CD4-positive, alpha-beta T cell (primary cell): ENCODE data around the gene CAMSAP1. TPM values are rescaled to one million over a fixed set of nuclear protein-coding genes. Genes with fewer than 3 reads are reported as not detected.

ENCODE experiments used
- ATAC-seq: fragments of 200-7000 bp; cut with Tn5 transposase; one replicate; pipeline ENCODE4 v1.10.0; 2022; ENCODE audit warnings: mild to moderate bottlenecking; ENCODE audit not compliant: poor library complexity
- CTCF ChIA-PET: fragments of 350-600 bp; sonication (Branson Sonifier 250); formaldehyde crosslinking; loops from one replicate; lab custom pipeline; 2021; ENCODE audit warnings: antibody characterized with exemption, inconsistent platforms; lab: Charles Lee
- POLR2A ChIA-PET: fragments of 350-600 bp; sonication (Branson Sonifier 250); formaldehyde crosslinking; loops from one replicate; lab custom pipeline; 2021; ENCODE audit warnings: antibody characterized with exemption, inconsistent platforms; lab: Charles Lee
- DNase-seq, 14 experiments: peaks; one replicate each; pipeline ENCODE4 v3.0.0-alpha.2; 2013 to 2020; ENCODE audit warnings: mixed read lengths in 2 of 14
- H3K27ac ChIP-seq, 2 donors: one replicate each; pipeline versions ENCODE4 v1.5.1 to v1.7.0; 2013; ENCODE audit warnings: low read length in 2 of 2, low read depth in 1 of 2, mild to moderate bottlenecking in 1 of 2
- H3K27me3 ChIP-seq, 2 experiments: 1 replicate in 1 of 2; 2 replicates in 1 of 2; pipeline versions ENCODE4 v1.6.1 to v1.7.0; 2013; ENCODE audit warnings: low read length in 2 of 2, control low read depth in 1 of 2, mild to moderate bottlenecking in 1 of 2, moderate library complexity in 1 of 2; ENCODE audit not compliant: insufficient read depth in 2 of 2, control insufficient read depth in 1 of 2
- H3K36me3 ChIP-seq: one replicate; pipeline ENCODE4 v1.6.1; 2013; ENCODE audit warnings: low read length, control low read depth; ENCODE audit not compliant: insufficient read depth
- H3K4me1 ChIP-seq: one replicate; pipeline ENCODE4 v1.6.1; 2013; ENCODE audit warnings: low read length, control low read depth; ENCODE audit not compliant: insufficient read depth
- H3K4me3 ChIP-seq: one replicate; pipeline ENCODE4 v1.5.1; 2013; ENCODE audit warnings: mild to moderate bottlenecking, low read length, moderate library complexity
- H3K9me3 ChIP-seq, 2 experiments: 1 replicate in 1 of 2; 2 replicates in 1 of 2; pipeline versions ENCODE4 v1.6.1 to v1.7.0; 2013; ENCODE audit warnings: low read length in 2 of 2, mild to moderate bottlenecking in 2 of 2, control low read depth in 1 of 2, moderate library complexity in 1 of 2; ENCODE audit not compliant: control insufficient read depth in 1 of 2, insufficient read depth in 1 of 2
- H3K27ac Mint-ChIP-seq: one replicate; pipeline ENCODE4 v1.8.0; 2020; ENCODE audit warnings: mixed read lengths
- H3K27me3 Mint-ChIP-seq: one replicate; pipeline ENCODE4 v1.8.0; 2021; ENCODE audit warnings: mixed read lengths
- H3K36me3 Mint-ChIP-seq: one replicate; pipeline ENCODE4 v1.8.0; 2021; ENCODE audit warnings: low read depth, mixed read lengths
- H3K4me1 Mint-ChIP-seq: one replicate; pipeline ENCODE4 v1.8.0; 2021; ENCODE audit warnings: low read depth, mixed read lengths
- H3K4me3 Mint-ChIP-seq: one replicate; pipeline ENCODE4 v1.8.0; 2020; ENCODE audit warnings: mild to moderate bottlenecking, mixed read lengths
- H3K9me3 Mint-ChIP-seq: one replicate; pipeline ENCODE4 v1.8.0; 2020; ENCODE audit warnings: mixed read lengths
- CTCF ChIP-seq: fragments of 200-600 bp; IDR thresholded peaks from one replicate; pipeline ENCODE4 v1.8.0; 2022; ENCODE audit warnings: antibody characterized with exemption, mild to moderate bottlenecking
- intact Hi-C, 2 experiments: fragments of 100-400 bp; cut with DNase I in 1 of 2; cut with micrococcal nuclease in 1 of 2; formaldehyde crosslinking; loops; one replicate each; pipeline versions ENCODE4 v1.15.1 to v1.9.0; 2023 to 2025; cut with DNase I, micrococcal nuclease
- total RNA-seq, 174 experiments: library from RNA in 2 of 174; stranded (reverse) in 2 of 174; gene quantifications; one replicate each; pipeline ENCODE4 v1.2.3 and lab custom pipeline; 2021 to 2026

CAMSAP1 gene
- total RNA-seq, 2 experiments from 2014 or later = 16.8 to 18.2 TPM

DNA sequence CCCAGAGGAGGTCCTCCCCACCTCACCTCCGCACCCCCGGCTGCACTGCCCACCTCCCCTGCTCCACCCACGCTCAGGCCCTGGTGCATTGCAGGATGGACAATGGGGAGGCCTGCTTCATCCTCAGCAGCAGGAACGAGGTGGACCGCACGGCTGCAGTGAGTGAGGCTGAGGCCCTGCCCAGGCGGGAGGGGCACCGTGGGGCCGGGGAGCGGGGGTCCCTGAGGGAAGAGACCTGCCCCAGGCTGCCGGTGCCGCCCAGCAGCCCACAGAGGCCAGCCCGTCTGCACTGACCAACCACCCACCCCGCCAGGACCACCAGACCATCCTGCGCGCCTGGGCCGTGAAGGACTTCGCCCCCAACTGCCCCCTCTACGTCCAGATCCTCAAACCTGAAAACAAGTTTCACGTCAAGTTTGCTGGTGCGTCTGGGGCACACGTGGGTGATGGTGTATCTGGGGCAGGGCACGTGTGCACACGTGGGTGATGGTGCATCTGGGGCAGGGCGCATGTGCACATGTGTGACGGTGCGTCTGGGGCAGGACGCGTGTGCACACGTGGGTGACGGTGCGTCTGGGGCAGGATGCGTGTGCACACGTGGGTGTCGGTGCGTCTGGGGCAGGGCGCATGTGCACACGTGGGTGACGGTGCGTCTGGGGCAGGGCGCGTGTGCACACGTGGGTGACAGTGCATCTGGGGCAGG lies 138.7 kb downstream of the CAMSAP1 start:
- Histone ChIP-seq H3K4me1 (no peaks in the 10 kb centered on the region), H3K27ac (no peak overlapping the region), H3K4me3 (no peak overlapping the region), H3K27me3 (no peaks in the 10 kb centered on the region), H3K36me3 (no peaks in the 10 kb centered on the region), H3K9me3 (peaks cover 18 to 44% of the 10 kb centered on the region in 2 experiments)
- Mint-ChIP-seq H3K27ac (no peak overlapping the region), H3K36me3 (no peaks in the 10 kb centered on the region), H3K4me1 (no peaks in the 10 kb centered on the region), H3K9me3 (no peaks in the 10 kb centered on the region), H3K27me3 (no peaks in the 10 kb centered on the region), H3K4me3 (no peak overlapping the region)
- ATAC-seq (no peak), DNase-seq (no peak)
- ChIA-PET CTCF (no interaction called here), POLR2A (no interaction called here)
- intact Hi-C loops = no loop called here
- TF ChIP-seq CTCF = no peak

GRCh38 chr9:135766707-135767106 lies 140.6 kb downstream of the CAMSAP1 start:
- H3K27ac Mint-ChIP-seq = no peak overlapping the region
- H3K4me3 Mint-ChIP-seq = no peak overlapping the region
- ChIA-PET POLR2A (no interaction called here), CTCF (no interaction called here)
- H3K9me3 ChIP-seq = peaks cover 18 to 48% of the 10 kb centered on the region in 2 experiments
- intact Hi-C loops = no loop called here
- H3K27ac ChIP-seq = no peak overlapping the region
- no peaks in the 10 kb centered on the region for H3K36me3 Mint-ChIP-seq
- H3K27me3 Mint-ChIP-seq = no peaks in the 10 kb centered on the region
- no peaks in the 10 kb centered on the region for H3K36me3 ChIP-seq
- H3K4me3 ChIP-seq = no peak overlapping the region
- TF ChIP-seq CTCF = no peak
- DNase-seq (no peak), ATAC-seq (no peak)
- H3K4me1 Mint-ChIP-seq = no peaks in the 10 kb centered on the region
- H3K4me1 ChIP-seq = no peaks in the 10 kb centered on the region
- H3K27me3 ChIP-seq = no peaks in the 10 kb centered on the region
- no peaks in the 10 kb centered on the region for H3K9me3 Mint-ChIP-seq

DNA sequence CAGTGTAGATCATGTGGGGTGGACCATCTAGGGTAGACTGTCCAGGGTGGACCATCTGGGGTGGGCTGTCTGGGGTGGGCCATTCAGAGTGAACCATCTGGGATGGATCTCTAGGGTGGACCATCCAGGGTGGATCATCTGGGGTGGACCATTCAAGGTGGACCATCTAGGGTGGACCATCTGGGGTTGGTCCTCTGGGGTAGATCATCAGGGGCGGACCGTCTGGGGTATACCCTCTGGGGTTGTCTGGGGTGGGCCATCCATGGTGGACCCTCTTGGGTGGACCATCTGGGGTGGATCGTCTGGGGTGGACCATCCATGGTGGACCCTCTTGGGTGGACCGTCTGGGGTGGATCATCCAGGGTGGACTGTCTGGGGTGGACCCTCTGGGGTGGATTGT lies 141.1 kb downstream of the CAMSAP1 start:
- no peak overlapping the region for H3K4me3 ChIP-seq
- no peaks in the 10 kb centered on the region for H3K27me3 ChIP-seq
- no peaks in the 10 kb centered on the region for H3K4me1 Mint-ChIP-seq
- H3K27ac Mint-ChIP-seq = no peak overlapping the region
- no peaks in the 10 kb centered on the region for H3K4me1 ChIP-seq
- peaks cover 18 to 48% of the 10 kb centered on the region in 2 experiments for H3K9me3 ChIP-seq
- H3K27me3 Mint-ChIP-seq = no peaks in the 10 kb centered on the region
- ChIA-PET CTCF (no interaction called here), POLR2A (no interaction called here)
- intact Hi-C loops = no loop called here
- DNase-seq = no peak
- TF ChIP-seq CTCF = no peak
- no peaks in the 10 kb centered on the region for H3K9me3 Mint-ChIP-seq
- no peaks in the 10 kb centered on the region for H3K36me3 ChIP-seq
- H3K36me3 Mint-ChIP-seq = no peaks in the 10 kb centered on the region
- H3K27ac ChIP-seq = no peak overlapping the region
- no peak for ATAC-seq
- no peak overlapping the region for H3K4me3 Mint-ChIP-seq
